Mammary microvascular endothelial cell (primary cell): ENCODE data around the gene HERC2. TPM values are rescaled to one million over a fixed set of nuclear protein-coding genes. Genes with fewer than 3 reads are reported as not detected.

Experiments used
- total RNA-seq: library from RNA; depleted of rRNA; stranded (reverse); fragments of >200 nt; gene quantifications from 2 replicates; pipeline ENCODE4 v1.2.3, GENCODE V29; 2015

HERC2 gene, protein sequence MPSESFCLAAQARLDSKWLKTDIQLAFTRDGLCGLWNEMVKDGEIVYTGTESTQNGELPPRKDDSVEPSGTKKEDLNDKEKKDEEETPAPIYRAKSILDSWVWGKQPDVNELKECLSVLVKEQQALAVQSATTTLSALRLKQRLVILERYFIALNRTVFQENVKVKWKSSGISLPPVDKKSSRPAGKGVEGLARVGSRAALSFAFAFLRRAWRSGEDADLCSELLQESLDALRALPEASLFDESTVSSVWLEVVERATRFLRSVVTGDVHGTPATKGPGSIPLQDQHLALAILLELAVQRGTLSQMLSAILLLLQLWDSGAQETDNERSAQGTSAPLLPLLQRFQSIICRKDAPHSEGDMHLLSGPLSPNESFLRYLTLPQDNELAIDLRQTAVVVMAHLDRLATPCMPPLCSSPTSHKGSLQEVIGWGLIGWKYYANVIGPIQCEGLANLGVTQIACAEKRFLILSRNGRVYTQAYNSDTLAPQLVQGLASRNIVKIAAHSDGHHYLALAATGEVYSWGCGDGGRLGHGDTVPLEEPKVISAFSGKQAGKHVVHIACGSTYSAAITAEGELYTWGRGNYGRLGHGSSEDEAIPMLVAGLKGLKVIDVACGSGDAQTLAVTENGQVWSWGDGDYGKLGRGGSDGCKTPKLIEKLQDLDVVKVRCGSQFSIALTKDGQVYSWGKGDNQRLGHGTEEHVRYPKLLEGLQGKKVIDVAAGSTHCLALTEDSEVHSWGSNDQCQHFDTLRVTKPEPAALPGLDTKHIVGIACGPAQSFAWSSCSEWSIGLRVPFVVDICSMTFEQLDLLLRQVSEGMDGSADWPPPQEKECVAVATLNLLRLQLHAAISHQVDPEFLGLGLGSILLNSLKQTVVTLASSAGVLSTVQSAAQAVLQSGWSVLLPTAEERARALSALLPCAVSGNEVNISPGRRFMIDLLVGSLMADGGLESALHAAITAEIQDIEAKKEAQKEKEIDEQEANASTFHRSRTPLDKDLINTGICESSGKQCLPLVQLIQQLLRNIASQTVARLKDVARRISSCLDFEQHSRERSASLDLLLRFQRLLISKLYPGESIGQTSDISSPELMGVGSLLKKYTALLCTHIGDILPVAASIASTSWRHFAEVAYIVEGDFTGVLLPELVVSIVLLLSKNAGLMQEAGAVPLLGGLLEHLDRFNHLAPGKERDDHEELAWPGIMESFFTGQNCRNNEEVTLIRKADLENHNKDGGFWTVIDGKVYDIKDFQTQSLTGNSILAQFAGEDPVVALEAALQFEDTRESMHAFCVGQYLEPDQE (N-terminal part only)
- 28.1 and 33.9 TPM in 2 replicates for total RNA-seq

DNA sequence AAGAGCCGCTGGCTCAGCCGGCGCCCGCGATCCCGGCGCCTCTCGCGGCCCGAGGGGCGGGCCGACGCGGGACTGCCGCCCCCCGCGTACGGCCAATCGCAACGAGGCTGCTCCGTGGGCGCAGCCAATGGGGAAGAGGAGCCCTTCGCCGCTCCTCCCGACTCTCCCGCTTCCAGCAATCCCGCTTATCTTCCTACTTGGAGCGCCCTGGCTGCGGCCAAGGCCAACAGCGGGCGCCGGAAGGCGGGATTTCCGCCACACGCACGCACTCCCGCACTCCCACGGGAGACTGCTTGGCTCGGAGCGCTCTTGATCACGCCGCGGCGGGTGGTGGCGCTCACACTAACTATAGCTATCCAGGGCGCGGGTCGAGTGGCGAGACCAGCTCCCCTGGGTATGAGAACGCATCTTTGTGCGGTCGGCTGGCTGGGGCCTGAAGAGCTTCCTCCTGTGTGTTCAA lies at the start of gene HERC2:
Gene HERC2, minus strand, starts transcription at position 51 of the 460 bp plus-strand sequence. CDS start 746 bp downstream, outside the sequence.

DNA sequence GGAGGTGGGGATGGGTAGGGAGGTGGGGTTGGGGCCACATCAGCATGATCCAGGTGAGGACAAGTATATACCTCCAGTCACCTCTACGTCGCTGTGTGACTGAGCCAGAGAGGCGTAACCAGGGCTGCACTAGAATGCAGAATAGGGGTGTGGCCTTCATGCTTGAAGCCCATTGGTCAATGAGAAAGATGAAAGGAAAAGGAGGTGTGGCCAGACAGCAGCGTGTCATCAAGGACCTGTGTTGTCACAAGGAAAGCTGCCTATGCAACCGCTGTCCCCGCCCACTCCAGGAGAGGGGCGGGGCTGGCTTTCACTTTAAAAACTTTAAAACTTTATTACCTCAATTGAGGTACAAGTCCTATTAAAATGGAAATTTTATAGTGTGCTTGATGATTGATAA lies 36.0 kb upstream of the HERC2 start, which contains the start of gene GOLGA6L24:
Gene GOLGA6L24, minus strand, starts transcription at position 101 of the 400 bp plus-strand sequence. Its CDS starts 61 bp downstream, at position 40.

DNA sequence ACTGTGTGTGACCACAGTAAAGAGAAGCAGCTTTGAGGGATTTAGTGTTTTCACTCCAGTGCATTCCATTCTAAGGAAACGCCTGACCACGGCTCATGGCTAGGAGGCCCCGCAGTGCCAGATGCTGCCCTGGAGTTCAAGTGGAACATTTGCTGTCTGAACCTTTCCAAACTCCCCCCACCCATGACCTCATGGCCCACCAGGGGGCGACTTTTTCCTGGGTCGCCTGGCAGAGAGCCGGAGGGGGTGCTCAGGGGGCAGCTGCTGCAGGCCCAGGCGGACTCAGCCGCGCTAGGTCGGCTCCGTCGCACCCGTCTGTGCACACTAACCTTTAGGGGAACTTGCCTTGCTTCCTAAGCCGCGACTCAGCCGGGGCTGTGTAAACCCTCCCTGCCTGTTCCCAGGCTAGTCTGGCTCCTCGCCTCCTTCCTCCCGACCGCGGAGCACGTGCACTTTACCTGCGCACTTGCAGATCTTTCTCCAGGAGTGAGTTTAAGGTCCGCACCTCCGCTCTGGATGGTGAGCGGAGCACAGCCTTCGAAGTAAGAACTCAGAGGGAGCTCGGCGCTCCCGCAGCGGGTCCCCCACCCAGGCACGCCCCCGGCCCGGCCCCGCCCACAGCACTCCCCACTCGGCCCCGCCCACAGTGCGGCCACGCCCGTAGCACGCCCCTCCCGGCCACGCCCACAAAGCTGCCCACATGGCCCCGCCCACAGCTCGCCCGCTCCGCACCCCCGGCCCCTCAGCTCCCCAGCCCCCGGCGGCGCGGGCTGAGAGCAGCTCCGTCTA lies 223.0 kb downstream of the HERC2 start, which contains the start of gene OCA2:
Gene OCA2, minus strand, starts transcription at position 550 of the 789 bp plus-strand sequence. CDS start 17,441 bp downstream, outside the sequence.

Other genes starting within 250 kb of the HERC2 start
- gene OCA2, start 222.9 kb downstream of the HERC2 start, total RNA-seq, result not detected in 2 replicates
- not detected in 2 replicates for gene GOLGA6L24, start 35.9 kb upstream of the HERC2 start, total RNA-seq
- not detected in 2 replicates for gene GOLGA8F, start 56.5 kb upstream of the HERC2 start, total RNA-seq
- not detected in 2 replicates for gene GOLGA8G, start 210.8 kb upstream of the HERC2 start, total RNA-seq
- not detected in 2 replicates for gene GOLGA6L25, start 231.4 kb upstream of the HERC2 start, total RNA-seq